OCI-LY3 (cell line): ENCODE data around the gene LTC4S.

Experiments
- CTCF ChIP-seq: fragments of 200-600, 300-600 bp; sonication (generic); IDR thresholded peaks from 2 replicates; pipeline ENCODE4 v1.5.1; 2014; ENCODE audit warnings: antibody characterized with exemption, low read length, low read depth
- EZH2phosphoT487 ChIP-seq: fragments of 200-600 bp; shearing (Covaris generic); IDR thresholded peaks from 2 replicates; pipeline ENCODE4 v1.6.1; 2018; ENCODE audit warnings: antibody characterized with exemption, mixed run types, low read depth

GRCh38 chr5:179820127-179820482 lies 26.3 kb downstream of the LTC4S start:
- TF ChIP-seq CTCF (no peak), EZH2phosphoT487 (no peak)
